SK-N-SH treated with all-trans-retinoic acid at 6 μM for 48 hours (cell line): ENCODE results near the gene CDRT4.

Experiments used
- ARNTL ChIP-seq: fragments of 450-650 bp; formaldehyde crosslinking; IDR thresholded peaks from 2 replicates; pipeline ENCODE4 v1.5.0; 2020; ENCODE audit warnings: low read depth, mild to moderate bottlenecking, moderate library complexity, borderline replicate concordance
- GLIS3 ChIP-seq: fragments of 250-450 bp; sonication (Bioruptor Pico); IDR thresholded peaks from 2 replicates; pipeline ENCODE4 v1.5.0; 2020; ENCODE audit warnings: mild to moderate bottlenecking, moderate library complexity
- OSR1 ChIP-seq: fragments of 250-450 bp; sonication (Bioruptor Pico); IDR thresholded peaks from 2 replicates; pipeline ENCODE4 v1.8.0; 2022; ENCODE audit warnings: moderate library complexity, mild to moderate bottlenecking, inconsistent platforms
- PATZ1 ChIP-seq: fragments of 250-450 bp; sonication (Bioruptor Pico); IDR thresholded peaks from 2 replicates; pipeline ENCODE4 v1.8.0; 2020; ENCODE audit warnings: mild to moderate bottlenecking, moderate library complexity, borderline replicate concordance
- POU6F1 ChIP-seq: fragments of 250-450 bp; sonication (Bioruptor Pico); IDR thresholded peaks from 2 replicates; pipeline ENCODE4 v1.8.0; 2021; ENCODE audit warnings: low read depth, mild to moderate bottlenecking, moderate library complexity, borderline replicate concordance
- PPARA ChIP-seq: fragments of 250-450 bp; sonication (Bioruptor Pico); IDR thresholded peaks from 2 replicates; pipeline ENCODE4 v1.5.0; 2020; ENCODE audit warnings: mild to moderate bottlenecking, borderline replicate concordance
- RARB ChIP-seq: fragments of 250-450 bp; sonication (Bioruptor Pico); IDR thresholded peaks from 2 replicates; pipeline ENCODE4 v1.8.0; 2021; ENCODE audit warnings: mild to moderate bottlenecking, moderate library complexity
- TCF4 ChIP-seq: fragments of 250-450 bp; sonication (Bioruptor Pico); IDR thresholded peaks from 2 replicates; pipeline ENCODE4 v1.8.0; 2021; ENCODE audit warnings: mild to moderate bottlenecking, moderate library complexity, borderline replicate concordance
- TSHZ2 ChIP-seq: fragments of 250-450 bp; sonication (Bioruptor Pico); IDR thresholded peaks from 2 replicates; pipeline ENCODE4 v1.5.0; 2020; ENCODE audit warnings: mild to moderate bottlenecking, moderate library complexity
- ZFP3 ChIP-seq: fragments of 250-450 bp; sonication (Bioruptor Pico); IDR thresholded peaks from 2 replicates; pipeline ENCODE4 v1.5.0; 2020; ENCODE audit warnings: mild to moderate bottlenecking, moderate library complexity
- ZFP30 ChIP-seq: fragments of 450-650 bp; formaldehyde crosslinking; IDR thresholded peaks from 2 replicates; pipeline ENCODE4 v1.5.0; 2022; ENCODE audit warnings: mild to moderate bottlenecking, moderate library complexity

GRCh38 chr17:15513856-15514459 is 46.5 kb upstream of the CDRT4 start:
- TF ChIP-seq ZFP30 (CRISPR knock-in tag): no peak
- TF ChIP-seq PPARA: no peak
- no peak for TF ChIP-seq TSHZ2 (CRISPR knock-in tag)
- TF ChIP-seq GLIS3: no peak
- TF ChIP-seq RARB (CRISPR knock-in tag): no peak
- TF ChIP-seq POU6F1 (CRISPR knock-in tag): no peak
- no peak for TF ChIP-seq PATZ1
- no peak for TF ChIP-seq TCF4 (CRISPR knock-in tag)
- no peak for TF ChIP-seq OSR1 (CRISPR knock-in tag)
- TF ChIP-seq ARNTL (CRISPR knock-in tag): no peak
- TF ChIP-seq ZFP3: no peak
